Hepatocyte (in vitro differentiated cells): ENCODE results near the gene JMJD1C.

Experiments used
- EZH2 ChIP-seq: fragments of 200-600 bp; sonication (generic); IDR thresholded peaks from 2 replicates; pipeline ENCODE4 v1.6.1; 2016; ENCODE audit warnings: antibody characterized with exemption, mild to moderate bottlenecking, borderline replicate concordance
- TF ChIP-seq, protein P1 (sequence below): fragments of 200-600 bp; sonication (generic); IDR thresholded peaks from 2 replicates; pipeline ENCODE4 v1.5.1; 2016; ENCODE audit warnings: antibody characterized with exemption, mild to moderate bottlenecking; ENCODE audit not compliant: poor library complexity

DNA sequence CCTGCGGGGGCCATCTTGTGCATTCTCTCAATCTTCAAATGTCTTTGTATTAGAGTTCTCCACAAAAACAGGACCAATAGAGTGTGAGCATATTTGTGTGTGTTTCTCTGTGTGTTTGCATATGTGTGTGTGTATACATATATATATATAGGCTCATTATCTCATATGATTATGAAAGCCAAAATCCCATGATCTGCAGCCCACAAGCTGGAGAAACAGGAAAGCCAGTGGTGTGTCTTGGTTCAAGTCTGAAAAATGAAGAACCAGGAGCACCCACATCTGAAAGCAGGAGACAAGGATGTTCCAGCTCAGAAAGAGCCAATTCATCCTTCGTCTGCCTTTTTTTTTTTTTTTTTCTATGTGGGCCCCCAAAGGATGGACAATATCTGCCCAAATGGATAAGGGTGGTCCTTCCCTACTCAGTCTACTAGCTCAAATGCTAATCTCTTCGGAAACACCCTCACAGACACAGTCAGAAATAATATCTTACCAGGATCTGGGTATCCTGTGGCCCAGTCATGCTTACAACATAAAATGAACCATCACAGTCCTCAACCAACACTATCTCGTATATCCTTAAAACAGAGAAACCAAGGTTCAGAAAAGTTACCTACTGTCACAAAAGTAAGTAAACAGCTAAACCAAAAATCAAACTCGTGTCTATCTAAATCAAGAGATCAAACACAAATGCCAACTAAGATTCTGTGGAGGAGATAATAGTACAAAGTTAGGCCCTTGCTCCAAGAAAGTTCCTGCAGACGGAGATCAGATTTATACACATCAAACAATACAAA, 141.9 kb downstream of the JMJD1C start:
- TF ChIP-seq, protein P1, sequence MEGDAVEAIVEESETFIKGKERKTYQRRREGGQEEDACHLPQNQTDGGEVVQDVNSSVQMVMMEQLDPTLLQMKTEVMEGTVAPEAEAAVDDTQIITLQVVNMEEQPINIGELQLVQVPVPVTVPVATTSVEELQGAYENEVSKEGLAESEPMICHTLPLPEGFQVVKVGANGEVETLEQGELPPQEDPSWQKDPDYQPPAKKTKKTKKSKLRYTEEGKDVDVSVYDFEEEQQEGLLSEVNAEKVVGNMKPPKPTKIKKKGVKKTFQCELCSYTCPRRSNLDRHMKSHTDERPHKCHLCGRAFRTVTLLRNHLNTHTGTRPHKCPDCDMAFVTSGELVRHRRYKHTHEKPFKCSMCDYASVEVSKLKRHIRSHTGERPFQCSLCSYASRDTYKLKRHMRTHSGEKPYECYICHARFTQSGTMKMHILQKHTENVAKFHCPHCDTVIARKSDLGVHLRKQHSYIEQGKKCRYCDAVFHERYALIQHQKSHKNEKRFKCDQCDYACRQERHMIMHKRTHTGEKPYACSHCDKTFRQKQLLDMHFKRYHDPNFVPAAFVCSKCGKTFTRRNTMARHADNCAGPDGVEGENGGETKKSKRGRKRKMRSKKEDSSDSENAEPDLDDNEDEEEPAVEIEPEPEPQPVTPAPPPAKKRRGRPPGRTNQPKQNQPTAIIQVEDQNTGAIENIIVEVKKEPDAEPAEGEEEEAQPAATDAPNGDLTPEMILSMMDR: no peak
- TF ChIP-seq EZH2: no peak
